ENCODE results near the gene IKZF4. TPM values are rescaled to one million over a fixed set of nuclear protein-coding genes. Genes with fewer than 3 reads are reported as not detected.

Gene IKZF4
- total RNA-seq, result 1.3 and 1.9 TPM in 2 replicates

GRCh38 chr12:56020423-56021184 is at the start of gene IKZF4:
Gene IKZF4, plus strand, starts transcription at chr12:56021043. Its CDS starts 451 bp downstream, at chr12:56021494.

GRCh38 chr12:55973599-55974307 is 47.1 kb upstream of the IKZF4 start, which contains the start of gene RAB5B:
Gene RAB5B, plus strand, starts transcription at chr12:55974078. Its CDS starts 12,883 bp downstream, at chr12:55986961.

GRCh38 chr12:55996715-55997534 is 23.9 kb upstream of the IKZF4 start, which contains the start of gene SUOX:
Gene SUOX, plus strand, starts transcription at chr12:55997276. Its CDS starts 4,946 bp downstream, at chr12:56002222.

GRCh38 chr12:56041552-56042429 is 20.9 kb downstream of the IKZF4 start, which contains the start of gene RPS26:
Gene RPS26, plus strand, starts transcription at chr12:56041918. Its CDS starts 249 bp downstream, at chr12:56042167.

GRCh38 chr12:56079723-56080555 is 59.1 kb downstream of the IKZF4 start, which contains the start of gene ERBB3:
Gene ERBB3, plus strand, starts transcription at chr12:56080165. Its CDS starts 136 bp downstream, at chr12:56080301.

Other genes starting within 250 kb of the IKZF4 start
- 97.2 and 125 TPM in 2 replicates for gene SARNP, start 203.3 kb upstream of the IKZF4 start, total RNA-seq
- gene ORMDL2, start 203.0 kb upstream of the IKZF4 start, total RNA-seq, result 21.3 and 22.2 TPM in 2 replicates
- gene DNAJC14, start 191.5 kb upstream of the IKZF4 start, total RNA-seq, result 32.4 and 43.6 TPM in 2 replicates
- 0.36 and 0.53 TPM in 2 replicates for gene MMP19, start 178.1 kb upstream of the IKZF4 start, total RNA-seq
- gene PYM1, start 93.1 kb upstream of the IKZF4 start, total RNA-seq, result 22.2 and 27.8 TPM in 2 replicates
- 62.8 and 69.4 TPM in 2 replicates for gene DGKA, start 89.9 kb upstream of the IKZF4 start, total RNA-seq
- 0.36 and 0.40 TPM in 2 replicates for gene PMEL, start 55.0 kb upstream of the IKZF4 start, total RNA-seq
- gene CDK2, start 54.2 kb upstream of the IKZF4 start, total RNA-seq, result 43.2 and 53.2 TPM in 2 replicates
- gene RAB5B, start 47.0 kb upstream of the IKZF4 start, total RNA-seq, result 57.3 and 71.9 TPM in 2 replicates
- 19.5 and 24.8 TPM in 2 replicates for gene SUOX, start 23.8 kb upstream of the IKZF4 start, total RNA-seq
- 1,015 and 1,043 TPM in 2 replicates for gene RPS26, start 20.9 kb downstream of the IKZF4 start, total RNA-seq
- gene ERBB3, start 59.1 kb downstream of the IKZF4 start, total RNA-seq, result 0.43 TPM in 1 of 2 replicates, not detected in the other
- gene PA2G4, start 83.5 kb downstream of the IKZF4 start, total RNA-seq, result 284 and 285 TPM in 2 replicates
- 2,466 and 4,153 TPM in 2 replicates for gene RPL41, start 95.6 kb downstream of the IKZF4 start, total RNA-seq
- 6.2 and 6.5 TPM in 2 replicates for gene ZC3H10, start 97.2 kb downstream of the IKZF4 start, total RNA-seq
- 259 and 330 TPM in 2 replicates for gene ESYT1, start 107.2 kb downstream of the IKZF4 start, total RNA-seq
- 51.1 and 67.2 TPM in 2 replicates for gene MYL6B, start 131.5 kb downstream of the IKZF4 start, total RNA-seq
- 1,508 and 2,188 TPM in 2 replicates for gene MYL6, start 137.3 kb downstream of the IKZF4 start, total RNA-seq
- 72.1 and 75.0 TPM in 2 replicates for gene SMARCC2, start 168.4 kb downstream of the IKZF4 start, total RNA-seq
- gene RNF41, start 200.9 kb downstream of the IKZF4 start, total RNA-seq, result 95.6 and 123 TPM in 2 replicates
- 30.7 and 34.0 TPM in 2 replicates for gene NABP2, start 203.3 kb downstream of the IKZF4 start, total RNA-seq
- gene SLC39A5, start 209.0 kb downstream of the IKZF4 start, total RNA-seq, result not detected in 2 replicates
- gene ANKRD52, start 237.3 kb downstream of the IKZF4 start, total RNA-seq, result 19.9 and 25.0 TPM in 2 replicates
- gene COQ10A, start 245.9 kb downstream of the IKZF4 start, total RNA-seq, result 8.6 and 9.2 TPM in 2 replicates